Measurements from ENCODE around the gene ICE2. TPM values are rescaled to one million over a fixed set of nuclear protein-coding genes. Genes with fewer than 3 reads are reported as not detected.

Gene ICE2
- total and polyA plus RNA-seq, 4 donors, result 10.0 to 67.5 (median 23.6) TPM

- H3K4me3 ChIP-seq, result no peak overlapping the region
Observed at GRCh38 chr15:60477164-60477563, 1.8 kb downstream of the ICE2 start.

GRCh38 chr15:60476713-60477112 lies 2.2 kb downstream of the ICE2 start:
- peaks cover 4 to 17% (median 7%) of the 10 kb centered on the region in 4 donors for H3K36me3 ChIP-seq (ENCODE audit: control insufficient read depth in 4 of 4, insufficient read depth in 4 of 4, low read length in 4 of 4)
- no peaks in the 10 kb centered on the region for H3K27me3 ChIP-seq (ENCODE audit: control insufficient read depth in 3 of 3, insufficient read depth in 3 of 3, low read length in 2 of 3)
- H3K9me3 ChIP-seq (ENCODE audit: control insufficient read depth in 4 of 4, insufficient read depth in 3 of 4, low read length in 3 of 4), result no peaks in the 10 kb centered on the region
- DNase-seq (no peak), ATAC-seq (ENCODE audit: insufficient read depth, low FRiP score) (no peak)
- peaks cover 0 to 26% (median 11%) of the 10 kb centered on the region in 5 donors for H3K4me1 ChIP-seq (ENCODE audit: control insufficient read depth in 5 of 5, insufficient read depth in 5 of 5, low read length in 5 of 5)
- no peak overlapping the region for H3K9ac ChIP-seq (ENCODE audit: insufficient read depth in 1 of 2, low read length in 2 of 2)
- 67 to 73% methylated on average over 3 of the region's 3 CpGs for WGBS, 2 donors
- TF ChIP-seq CTCF (IDR thresholded peaks at IDR 0.05; ENCODE audit: control extremely low read depth, extremely low read depth), result no peak
- H3K4me3 ChIP-seq, result no peak overlapping the region
- no peak overlapping the region for H3K27ac ChIP-seq (ENCODE audit: low read depth in 1 of 2, low read length in 1 of 2)

More at GRCh38 chr15:60477164-60477563, 1.8 kb downstream of the ICE2 start:
- 86 to 90% methylated on average over 1 of the region's 1 CpG for WGBS, 2 donors
- H3K27ac ChIP-seq (ENCODE audit: low read depth in 1 of 2, low read length in 1 of 2), result no peak overlapping the region
- H3K9ac ChIP-seq (ENCODE audit: insufficient read depth in 1 of 2, low read length in 2 of 2), result no peak overlapping the region
- H3K9me3 ChIP-seq (ENCODE audit: control insufficient read depth in 4 of 4, insufficient read depth in 3 of 4, low read length in 3 of 4), result no peaks in the 10 kb centered on the region
- peaks cover 4 to 17% (median 7%) of the 10 kb centered on the region in 4 donors for H3K36me3 ChIP-seq (ENCODE audit: control insufficient read depth in 4 of 4, insufficient read depth in 4 of 4, low read length in 4 of 4)
- H3K4me1 ChIP-seq (ENCODE audit: control insufficient read depth in 5 of 5, insufficient read depth in 5 of 5, low read length in 5 of 5), result peaks cover 0 to 26% (median 11%) of the 10 kb centered on the region in 5 donors
- ATAC-seq (ENCODE audit: insufficient read depth, low FRiP score), result no peak
- TF ChIP-seq CTCF (IDR thresholded peaks at IDR 0.05; ENCODE audit: control extremely low read depth, extremely low read depth), result no peak
- H3K27me3 ChIP-seq (ENCODE audit: control insufficient read depth in 3 of 3, insufficient read depth in 3 of 3, low read length in 2 of 3), result no peaks in the 10 kb centered on the region
- DNase-seq, result no peak

GRCh38 chr15:60473135-60473534 lies 5.8 kb downstream of the ICE2 start:
- Histone ChIP-seq H3K9ac (ENCODE audit: insufficient read depth in 1 of 2, low read length in 2 of 2) (no peak overlapping the region), H3K27ac (ENCODE audit: low read depth in 1 of 2, low read length in 1 of 2) (no peak overlapping the region), H3K36me3 (ENCODE audit: control insufficient read depth in 4 of 4, insufficient read depth in 4 of 4, low read length in 4 of 4) (peaks cover 7 to 29% (median 16%) of the 10 kb centered on the region in 4 donors), H3K4me3 (no peak overlapping the region), H3K9me3 (ENCODE audit: control insufficient read depth in 4 of 4, insufficient read depth in 3 of 4, low read length in 3 of 4) (no peaks in the 10 kb centered on the region), H3K4me1 (ENCODE audit: control insufficient read depth in 5 of 5, insufficient read depth in 5 of 5, low read length in 5 of 5) (peaks cover 0 to 17% (median 6%) of the 10 kb centered on the region in 5 donors), H3K27me3 (ENCODE audit: control insufficient read depth in 3 of 3, insufficient read depth in 3 of 3, low read length in 2 of 3) (no peaks in the 10 kb centered on the region)
- DNase-seq (no peak), ATAC-seq (ENCODE audit: insufficient read depth, low FRiP score) (no peak)
- TF ChIP-seq CTCF (IDR thresholded peaks at IDR 0.05; ENCODE audit: control extremely low read depth, extremely low read depth), result no peak
- WGBS, 2 donors, result 95 to 99% methylated on average over 3 of the region's 3 CpGs

GRCh38 chr15:60471314-60471713 lies 7.6 kb downstream of the ICE2 start:
- peaks cover 7 to 35% (median 14%) of the 10 kb centered on the region in 4 donors for H3K36me3 ChIP-seq (ENCODE audit: control insufficient read depth in 4 of 4, insufficient read depth in 4 of 4, low read length in 4 of 4)
- peaks cover 0 to under 1% (median 0%) of the 10 kb centered on the region in 5 donors for H3K4me1 ChIP-seq (ENCODE audit: control insufficient read depth in 5 of 5, insufficient read depth in 5 of 5, low read length in 5 of 5)
- no peak overlapping the region for H3K9ac ChIP-seq (ENCODE audit: insufficient read depth in 1 of 2, low read length in 2 of 2)
- H3K9me3 ChIP-seq (ENCODE audit: control insufficient read depth in 4 of 4, insufficient read depth in 3 of 4, low read length in 3 of 4), result no peaks in the 10 kb centered on the region
- no peaks in the 10 kb centered on the region for H3K27me3 ChIP-seq (ENCODE audit: control insufficient read depth in 3 of 3, insufficient read depth in 3 of 3, low read length in 2 of 3)
- ATAC-seq (ENCODE audit: insufficient read depth, low FRiP score) (no peak), DNase-seq (no peak)
- no peak overlapping the region for H3K27ac ChIP-seq (ENCODE audit: low read depth in 1 of 2, low read length in 1 of 2)
- H3K4me3 ChIP-seq, result no peak overlapping the region
- TF ChIP-seq CTCF (IDR thresholded peaks at IDR 0.05; ENCODE audit: control extremely low read depth, extremely low read depth), result no peak
- 83 to 84% methylated on average over 4 of the region's 4 CpGs for WGBS, 2 donors

All from lung (tissue), 12 donors.